ENCODE measurements around the gene SLC16A8.

- TF ChIP-seq CTCF (IDR thresholded peaks at IDR 0.05 in 2 of 3, conservative IDR thresholded peaks at IDR 0.05 in 1 of 3; ENCODE audit: control insufficient read depth in 2 of 3, extremely low read depth in 1 of 3, insufficient read depth in 1 of 3, low read depth in 3 of 3, low read length in 3 of 3) (no peak), ZNF217 (IDR thresholded peaks at IDR 0.05) (no peak), POLR2AphosphoS5 (IDR thresholded peaks at IDR 0.05; ENCODE audit: low read length) (no peak), IKZF2 (IDR thresholded peaks at IDR 0.05) (no peak), ZNF24 (IDR thresholded peaks at IDR 0.05) (no peak), SMC3 (IDR thresholded peaks at IDR 0.05; ENCODE audit: borderline replicate concordance, low read length) (no peak), JUND (IDR thresholded peaks at IDR 0.05; ENCODE audit: low read depth, low read length) (no peak), BCL3 (IDR thresholded peaks at IDR 0.05; ENCODE audit: borderline replicate concordance, insufficient read depth, low read depth, low read length, poor library complexity, severe bottlenecking) (no peak), RFX5 (IDR thresholded peaks at IDR 0.05; ENCODE audit: low read depth, low read length) (no peak), MXI1 (IDR thresholded peaks at IDR 0.05; ENCODE audit: low read depth, low read length) (no peak), CHD2 (IDR thresholded peaks at IDR 0.05; ENCODE audit: borderline replicate concordance, low read depth, low read length) (no peak), BHLHE40 (IDR thresholded peaks at IDR 0.05; ENCODE audit: borderline replicate concordance in 1 of 2, low read depth in 2 of 2, low read length in 1 of 2) (no peak), MYC (IDR thresholded peaks at IDR 0.05; ENCODE audit: insufficient read depth, insufficient read length, insufficient replicate concordance, low read length, severe bottlenecking) (no peak)
- TF ChIP-seq, protein P1, sequence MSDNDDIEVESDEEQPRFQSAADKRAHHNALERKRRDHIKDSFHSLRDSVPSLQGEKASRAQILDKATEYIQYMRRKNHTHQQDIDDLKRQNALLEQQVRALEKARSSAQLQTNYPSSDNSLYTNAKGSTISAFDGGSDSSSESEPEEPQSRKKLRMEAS (IDR thresholded peaks at IDR 0.05; ENCODE audit: low read depth, low read length), result no peak
Observed at GRCh38 chr22:38065539-38065938, 18.4 kb downstream of the SLC16A8 start.

Data from GM12878 (cell line).